ENCODE results near the gene OPHN1.

OPHN1 gene

GRCh38 chrX:68422478-68422877 lies 10.8 kb downstream of the OPHN1 start:
- TF ChIP-seq CTCF (IDR thresholded peaks at IDR 0.05), result no peak

GRCh38 chrX:68421636-68422035 lies 11.7 kb downstream of the OPHN1 start:
- no peak for TF ChIP-seq CTCF (IDR thresholded peaks at IDR 0.05)

GRCh38 chrX:68420559-68420958 lies 12.7 kb downstream of the OPHN1 start:
- TF ChIP-seq CTCF (IDR thresholded peaks at IDR 0.05), result no peak

GRCh38 chrX:68419975-68420374 lies 13.3 kb downstream of the OPHN1 start:
- no peak for TF ChIP-seq CTCF (IDR thresholded peaks at IDR 0.05)

GRCh38 chrX:68417651-68418050 lies 15.6 kb downstream of the OPHN1 start:
- no peak for TF ChIP-seq CTCF (IDR thresholded peaks at IDR 0.05)

GRCh38 chrX:68416592-68416991 lies 16.7 kb downstream of the OPHN1 start:
- TF ChIP-seq CTCF (IDR thresholded peaks at IDR 0.05), result no peak

- TF ChIP-seq CTCF (IDR thresholded peaks at IDR 0.05), result no peak
Observed at GRCh38 chrX:68415316-68415715, 18.0 kb downstream of the OPHN1 start.

- no peak for TF ChIP-seq CTCF (IDR thresholded peaks at IDR 0.05)
Observed at GRCh38 chrX:68413254-68413653, 20.0 kb downstream of the OPHN1 start.
